Parathyroid adenoma (tissue), 2 donors: ENCODE measurements around the gene C16orf95.

Experiments
- H2AFZ ChIP-seq: fragments of 300-600 bp; sonication (generic); one replicate; pipeline ENCODE4 v1.7.0; 2017; ENCODE audit warnings: antibody characterized with exemption, mild to moderate bottlenecking
- H3K27ac ChIP-seq: fragments of 300-600 bp; sonication (generic); one replicate; pipeline ENCODE4 v1.7.0; 2017
- H3K27me3 ChIP-seq: fragments of 300-600 bp; sonication (generic); one replicate; pipeline ENCODE4 v1.7.0; 2017; ENCODE audit warnings: low read length; ENCODE audit not compliant: control insufficient read depth, insufficient read depth
- H3K36me3 ChIP-seq: fragments of 300-600 bp; sonication (generic); one replicate; pipeline ENCODE4 v1.7.0; 2017; ENCODE audit warnings: low read length; ENCODE audit not compliant: control insufficient read depth, insufficient read depth
- H3K4me1 ChIP-seq: fragments of 300-600 bp; sonication (generic); one replicate; pipeline ENCODE4 v1.7.0; 2017; ENCODE audit warnings: control low read depth
- H3K4me2 ChIP-seq: fragments of 300-600 bp; sonication (generic); one replicate; pipeline ENCODE4 v1.7.0; 2017; ENCODE audit warnings: low read length
- H3K4me3 ChIP-seq: fragments of 300-600 bp; sonication (generic); one replicate; pipeline ENCODE4 v1.7.0; 2017; ENCODE audit warnings: low read depth, low read length
- H3K79me2 ChIP-seq: fragments of 300-600 bp; sonication (generic); one replicate; pipeline ENCODE4 v1.7.0; 2017; ENCODE audit warnings: control low read depth
- H3K9ac ChIP-seq: fragments of 300-600 bp; sonication (generic); one replicate; pipeline ENCODE4 v1.7.0; 2017; ENCODE audit warnings: mild to moderate bottlenecking
- H3K9me3 ChIP-seq: fragments of 300-600 bp; sonication (generic); one replicate; pipeline ENCODE4 v1.7.0; 2017; ENCODE audit warnings: low read length; ENCODE audit not compliant: control insufficient read depth
- TF ChIP-seq, protein P1 (sequence below): fragments of 300-600 bp; sonication (generic); IDR thresholded peaks from one replicate; pipeline ENCODE4 v1.7.0; 2017; ENCODE audit warnings: antibody characterized with exemption, mild to moderate bottlenecking
- donor health status: primary hyperparathyroidism.

C16orf95 gene

DNA sequence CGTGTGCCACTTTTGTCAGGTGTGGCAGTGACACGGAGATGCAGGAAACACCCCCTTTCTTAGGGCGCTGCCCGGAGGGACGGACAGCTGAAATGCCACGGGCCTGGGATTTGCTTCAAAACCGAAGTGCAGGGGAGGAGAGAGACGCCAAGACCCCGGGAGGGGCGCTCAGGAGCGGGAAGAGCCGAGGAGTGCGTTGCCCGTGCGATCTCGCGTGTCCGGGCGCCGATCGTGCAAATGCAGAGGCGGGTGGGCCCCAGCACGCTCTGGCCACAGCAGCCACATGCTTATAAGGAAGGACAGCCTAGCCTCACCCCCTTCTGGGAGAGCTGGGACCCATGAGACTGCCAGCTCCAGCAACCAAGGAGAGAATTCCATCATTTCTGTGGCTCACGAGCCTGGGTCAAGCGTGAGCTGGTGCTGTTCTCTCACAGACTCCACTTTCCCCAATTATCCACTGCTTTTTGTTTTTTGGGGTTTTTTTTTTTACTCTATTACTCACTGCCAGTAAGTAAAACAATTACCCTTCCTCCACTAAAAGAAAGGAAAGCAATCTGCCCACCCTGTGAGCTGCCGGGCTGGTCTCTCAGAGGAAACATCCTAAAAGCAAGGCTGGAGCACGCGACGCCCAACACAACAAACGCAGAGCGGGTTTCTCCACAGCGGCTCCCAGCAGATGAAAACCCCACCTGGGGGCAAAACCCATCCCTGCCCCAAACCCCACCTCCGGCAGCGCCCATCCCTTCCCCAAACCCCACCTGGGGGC lies 27.2 kb upstream of the C16orf95 start:
- Histone ChIP-seq H3K79me2 (peaks cover 56% of the 10 kb centered on the region), H3K4me3 (no peak overlapping the region)

DNA sequence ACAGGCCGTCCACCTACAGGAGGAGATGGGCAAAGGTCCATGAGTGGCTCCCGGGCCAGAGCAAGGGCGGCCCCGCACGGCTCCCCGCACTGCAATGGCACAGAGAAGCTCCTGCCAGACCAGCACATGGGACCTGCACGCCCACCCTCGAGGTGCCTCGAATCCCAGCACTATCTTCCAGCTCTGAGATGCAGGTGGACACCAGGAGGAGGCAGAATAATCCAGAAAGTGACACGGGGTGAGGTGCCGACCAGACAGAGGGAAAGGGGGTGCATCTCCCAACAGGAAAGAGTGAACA lies 26.5 kb upstream of the C16orf95 start:
- no peak overlapping the region for H3K9ac ChIP-seq

More for the DNA sequence above, 27.2 kb upstream of the C16orf95 start:
- H3K9ac ChIP-seq = no peak overlapping the region
- H2AFZ ChIP-seq = no peak overlapping the region
- peak overlapping the region; percentile 42 for H3K27ac ChIP-seq
- no peaks in the 10 kb centered on the region for H3K9me3 ChIP-seq
- no peak overlapping the region for H3K4me2 ChIP-seq
- TF ChIP-seq, protein P1, sequence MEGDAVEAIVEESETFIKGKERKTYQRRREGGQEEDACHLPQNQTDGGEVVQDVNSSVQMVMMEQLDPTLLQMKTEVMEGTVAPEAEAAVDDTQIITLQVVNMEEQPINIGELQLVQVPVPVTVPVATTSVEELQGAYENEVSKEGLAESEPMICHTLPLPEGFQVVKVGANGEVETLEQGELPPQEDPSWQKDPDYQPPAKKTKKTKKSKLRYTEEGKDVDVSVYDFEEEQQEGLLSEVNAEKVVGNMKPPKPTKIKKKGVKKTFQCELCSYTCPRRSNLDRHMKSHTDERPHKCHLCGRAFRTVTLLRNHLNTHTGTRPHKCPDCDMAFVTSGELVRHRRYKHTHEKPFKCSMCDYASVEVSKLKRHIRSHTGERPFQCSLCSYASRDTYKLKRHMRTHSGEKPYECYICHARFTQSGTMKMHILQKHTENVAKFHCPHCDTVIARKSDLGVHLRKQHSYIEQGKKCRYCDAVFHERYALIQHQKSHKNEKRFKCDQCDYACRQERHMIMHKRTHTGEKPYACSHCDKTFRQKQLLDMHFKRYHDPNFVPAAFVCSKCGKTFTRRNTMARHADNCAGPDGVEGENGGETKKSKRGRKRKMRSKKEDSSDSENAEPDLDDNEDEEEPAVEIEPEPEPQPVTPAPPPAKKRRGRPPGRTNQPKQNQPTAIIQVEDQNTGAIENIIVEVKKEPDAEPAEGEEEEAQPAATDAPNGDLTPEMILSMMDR = no peak
- H3K4me1 ChIP-seq = no peaks in the 10 kb centered on the region
- H3K27me3 ChIP-seq = no peaks in the 10 kb centered on the region
- no peaks in the 10 kb centered on the region for H3K36me3 ChIP-seq

DNA sequence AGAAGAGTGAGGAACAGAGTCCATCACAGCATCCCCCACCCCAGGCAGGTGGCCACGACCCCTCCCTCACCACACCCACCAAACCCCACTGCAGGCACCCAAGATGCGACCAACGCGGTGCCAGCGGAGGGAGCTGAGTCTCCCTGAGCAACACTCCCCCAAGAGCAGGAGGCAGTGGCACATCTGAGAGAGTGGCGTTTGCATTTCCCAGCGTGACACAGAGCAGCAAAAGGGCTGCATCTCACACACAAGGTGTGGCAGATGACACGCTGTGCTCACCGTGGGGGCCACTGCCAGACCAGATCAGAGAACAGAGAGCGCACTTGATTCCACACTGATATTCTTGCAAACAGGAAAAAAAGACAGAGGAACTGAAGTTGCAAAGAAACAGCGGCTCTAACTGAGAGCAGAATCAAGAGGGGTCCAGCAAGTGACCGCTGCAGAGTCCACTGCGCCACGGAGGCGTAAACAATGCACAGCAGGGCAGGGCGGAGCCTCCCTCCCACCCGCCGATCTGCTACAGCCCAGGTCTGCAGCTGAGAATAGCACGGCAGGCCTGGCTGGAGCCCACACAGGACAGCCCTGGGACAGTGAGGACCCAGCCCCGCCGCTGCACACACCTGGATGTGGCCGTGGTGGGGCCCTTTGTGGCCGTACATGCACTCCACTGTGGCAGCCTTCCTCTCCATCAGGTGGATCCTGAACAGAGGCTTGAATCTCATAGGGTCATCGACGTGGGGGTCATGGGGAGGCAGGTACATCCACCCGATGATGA lies 26.0 kb upstream of the C16orf95 start:
- TF ChIP-seq, protein P1 = no peak
- Histone ChIP-seq H2AFZ (no peak overlapping the region), H3K79me2 (peaks cover 57% of the 10 kb centered on the region), H3K4me1 (no peaks in the 10 kb centered on the region), H3K27ac (no peak overlapping the region), H3K36me3 (no peaks in the 10 kb centered on the region), H3K27me3 (no peaks in the 10 kb centered on the region), H3K9me3 (no peaks in the 10 kb centered on the region), H3K4me3 (no peak overlapping the region), H3K9ac (no peak overlapping the region), H3K4me2 (no peak overlapping the region)

More for the DNA sequence above, 26.5 kb upstream of the C16orf95 start:
- H3K79me2 ChIP-seq = peaks cover 57% of the 10 kb centered on the region
- H3K27ac ChIP-seq = no peak overlapping the region
- H3K4me1 ChIP-seq = no peaks in the 10 kb centered on the region
- H3K36me3 ChIP-seq = no peaks in the 10 kb centered on the region
- H3K4me3 ChIP-seq = no peak overlapping the region
- no peaks in the 10 kb centered on the region for H3K27me3 ChIP-seq
- H3K4me2 ChIP-seq = no peak overlapping the region
- TF ChIP-seq, protein P1 = no peak
- no peak overlapping the region for H2AFZ ChIP-seq
- H3K9me3 ChIP-seq = no peaks in the 10 kb centered on the region

DNA sequence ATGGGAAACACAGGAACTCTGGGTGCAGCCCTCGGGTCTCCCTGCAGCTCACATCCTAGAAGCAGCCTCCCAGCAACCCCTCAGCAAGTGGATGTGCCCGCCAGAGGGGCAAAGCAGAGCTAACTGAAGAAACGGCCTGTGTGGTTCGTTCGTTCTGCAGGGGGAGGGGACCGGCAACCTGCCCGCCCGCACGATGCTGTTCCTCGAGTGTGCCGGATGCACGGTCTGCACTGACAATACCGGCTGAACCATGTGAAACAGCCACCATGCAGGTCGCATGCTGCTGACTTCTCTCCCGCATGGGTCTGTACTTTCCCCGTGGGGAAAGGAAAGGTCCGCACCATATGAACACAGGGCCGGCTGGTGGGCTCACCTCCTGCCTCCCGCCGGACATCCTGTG lies 25.3 kb upstream of the C16orf95 start:
- Histone ChIP-seq H3K4me1 (no peaks in the 10 kb centered on the region), H3K27me3 (no peaks in the 10 kb centered on the region), H3K36me3 (no peaks in the 10 kb centered on the region), H3K4me3 (no peak overlapping the region), H3K4me2 (no peak overlapping the region), H3K9me3 (no peaks in the 10 kb centered on the region), H3K27ac (no peak overlapping the region), H3K79me2 (peaks cover 55% of the 10 kb centered on the region), H3K9ac (no peak overlapping the region), H2AFZ (no peak overlapping the region)
- TF ChIP-seq, protein P1 = no peak
